ENCODE data around the gene ORAI2.
"Not testable (repeated sequence)": the region's sequence is repeated elsewhere in the genome, so short reads cannot be mapped to it uniquely, and the experiment has no call there.

Gene ORAI2

GRCh38 chr7:102471791-102472125 is 38.4 kb downstream of the ORAI2 start:
- Mint-ChIP-seq H3K27me3 (no peaks in the 10 kb centered on the region), H3K4me1 (ENCODE audit: low read depth in 2 of 2) (peaks cover 3 to 9% of the 10 kb centered on the region in 2 donors), H3K9me3 (no peaks in the 10 kb centered on the region), H3K4me3 (no peak overlapping the region), H3K36me3 (ENCODE audit: insufficient read depth) (peaks cover 34% of the 10 kb centered on the region), H3K27ac (peak overlapping the region in 1 of 2 donors; percentile 63)
- ATAC-seq (replicated peaks) (no peak), DNase-seq (no peak)

- H3K4me3 Mint-ChIP-seq: no peak overlapping the region
- H3K27me3 Mint-ChIP-seq: no peaks in the 10 kb centered on the region
- peaks cover 31% of the 10 kb centered on the region for H3K36me3 Mint-ChIP-seq (ENCODE audit: insufficient read depth)
- no peaks in the 10 kb centered on the region for H3K9me3 Mint-ChIP-seq
- H3K27ac Mint-ChIP-seq: peak overlapping the region in 1 of 2 donors; percentile 63
- no peak for ATAC-seq (replicated peaks)
- no peak for DNase-seq
- peaks cover 0 to 7% of the 10 kb centered on the region in 2 donors for H3K4me1 Mint-ChIP-seq (ENCODE audit: low read depth in 2 of 2)
These were observed 39.0 kb downstream of the ORAI2 start for GRCh38 chr7:102472126-102473041.

GRCh38 chr7:102473271-102473991 is 40.1 kb downstream of the ORAI2 start:
- Mint-ChIP-seq H3K27ac (peak overlapping the region in 1 of 2 donors; percentile 23), H3K4me1 (ENCODE audit: low read depth in 2 of 2) (peaks cover 0 to 7% of the 10 kb centered on the region in 2 donors), H3K9me3 (no peaks in the 10 kb centered on the region), H3K27me3 (no peaks in the 10 kb centered on the region), H3K4me3 (no peak overlapping the region), H3K36me3 (ENCODE audit: insufficient read depth) (peaks cover 27% of the 10 kb centered on the region)
- DNase-seq (no peak), ATAC-seq (replicated peaks) (no peak)

- H3K27me3 Mint-ChIP-seq; ATAC-seq (replicated peaks); H3K4me1 Mint-ChIP-seq (ENCODE audit: low read depth in 2 of 2); H3K4me3 Mint-ChIP-seq; DNase-seq; H3K9me3 Mint-ChIP-seq: not testable (repeated sequence)
- Mint-ChIP-seq H3K27ac (peak overlapping the region in 1 of 2 donors; percentile 23), H3K36me3 (ENCODE audit: insufficient read depth) (peaks cover 31% of the 10 kb centered on the region)
These were observed 40.7 kb downstream of the ORAI2 start for GRCh38 chr7:102474116-102474515.

- not testable (repeated sequence) for H3K9me3 Mint-ChIP-seq; H3K27ac Mint-ChIP-seq; DNase-seq; H3K27me3 Mint-ChIP-seq; H3K4me3 Mint-ChIP-seq; H3K4me1 Mint-ChIP-seq (ENCODE audit: low read depth in 2 of 2); ATAC-seq (replicated peaks)
- peaks cover 31% of the 10 kb centered on the region for H3K36me3 Mint-ChIP-seq (ENCODE audit: insufficient read depth)
These were observed 41.5 kb downstream of the ORAI2 start for GRCh38 chr7:102474736-102475435.

- peak within 1 kb of the TSS; percentile 73 for H3K27ac Mint-ChIP-seq
- DNase-seq (peak; percentile 68 to 95 (median 77)), ATAC-seq (replicated peaks) (peak; percentile 90)
These were observed 45.2 kb downstream of the ORAI2 start, which contains the start of gene POLR2J for GRCh38 chr7:102478314-102479208. POLR2J (minus strand) TSS chr7:102478922; CDS start chr7:102478860, 62 bp downstream.

GRCh38 chr7:102479209-102479584 is 45.8 kb downstream of the ORAI2 start:
- not testable (repeated sequence) for H3K27me3 Mint-ChIP-seq; H3K36me3 Mint-ChIP-seq (ENCODE audit: insufficient read depth); H3K9me3 Mint-ChIP-seq; DNase-seq; H3K4me3 Mint-ChIP-seq; H3K27ac Mint-ChIP-seq; H3K4me1 Mint-ChIP-seq (ENCODE audit: low read depth in 2 of 2)
- ATAC-seq (replicated peaks): peak; percentile 7

More at GRCh38 chr7:102478314-102479208, 45.2 kb downstream of the ORAI2 start, which contains the start of gene POLR2J:
- H3K9me3 Mint-ChIP-seq; H3K36me3 Mint-ChIP-seq (ENCODE audit: insufficient read depth); H3K27me3 Mint-ChIP-seq; H3K4me1 Mint-ChIP-seq (ENCODE audit: low read depth in 2 of 2): not testable (repeated sequence)
- peak within 1 kb of the TSS; percentile 79 to 82 for H3K4me3 Mint-ChIP-seq

GRCh38 chr7:102479982-102480637 is 46.7 kb downstream of the ORAI2 start:
- not testable (repeated sequence) for ATAC-seq (replicated peaks); H3K27me3 Mint-ChIP-seq; H3K27ac Mint-ChIP-seq; H3K36me3 Mint-ChIP-seq (ENCODE audit: insufficient read depth); H3K4me3 Mint-ChIP-seq; H3K9me3 Mint-ChIP-seq; H3K4me1 Mint-ChIP-seq (ENCODE audit: low read depth in 2 of 2)
- peak in 1 of 3 experiments; percentile 17 for DNase-seq

GRCh38 chr7:102481962-102482361 is 48.6 kb downstream of the ORAI2 start:
- DNase-seq; H3K4me3 Mint-ChIP-seq; H3K4me1 Mint-ChIP-seq (ENCODE audit: low read depth in 2 of 2); H3K27me3 Mint-ChIP-seq; ATAC-seq (replicated peaks); H3K36me3 Mint-ChIP-seq (ENCODE audit: insufficient read depth); H3K9me3 Mint-ChIP-seq; H3K27ac Mint-ChIP-seq: not testable (repeated sequence)

- not testable (repeated sequence) for H3K27ac Mint-ChIP-seq; H3K4me3 Mint-ChIP-seq; DNase-seq; H3K4me1 Mint-ChIP-seq (ENCODE audit: low read depth in 2 of 2); H3K36me3 Mint-ChIP-seq (ENCODE audit: insufficient read depth); ATAC-seq (replicated peaks); H3K27me3 Mint-ChIP-seq; H3K9me3 Mint-ChIP-seq
These were observed 50.9 kb downstream of the ORAI2 start for GRCh38 chr7:102484317-102484716.

GRCh38 chr7:102490529-102491075 is 57.2 kb downstream of the ORAI2 start:
- not testable (repeated sequence) for H3K4me3 Mint-ChIP-seq; H3K27ac Mint-ChIP-seq; H3K4me1 Mint-ChIP-seq (ENCODE audit: low read depth in 2 of 2); H3K9me3 Mint-ChIP-seq; H3K36me3 Mint-ChIP-seq (ENCODE audit: insufficient read depth); H3K27me3 Mint-ChIP-seq
- peak; percentile 38 for ATAC-seq (replicated peaks)
- peak; percentile 50 to 63 (median 57) for DNase-seq

GRCh38 chr7:102493220-102493935 is 60.0 kb downstream of the ORAI2 start:
- not testable (repeated sequence) for H3K4me3 Mint-ChIP-seq; DNase-seq; H3K27me3 Mint-ChIP-seq; H3K27ac Mint-ChIP-seq; H3K4me1 Mint-ChIP-seq (ENCODE audit: low read depth in 2 of 2); H3K9me3 Mint-ChIP-seq; H3K36me3 Mint-ChIP-seq (ENCODE audit: insufficient read depth)
- peak; percentile 39 for ATAC-seq (replicated peaks)

Measured in effector memory CD8-positive, alpha-beta T cell (primary cell).